ENCODE data around the gene NONO. TPM values are rescaled to one million over a fixed set of nuclear protein-coding genes. Genes with fewer than 3 reads are reported as not detected.
A peak's percentile ranks its signal among the peaks of the same experiment; 100 is the strongest.

The NONO gene
- total RNA-seq: 100 to 1,000 TPM; 221 to 281 (median 255) TPM

GRCh38 chrX:71283403-71284143, at the start of gene NONO:
Gene NONO, plus strand, starts transcription at chrX:71283635. Its CDS starts 7,003 bp downstream, at chrX:71290638.
- H3K27ac ChIP-seq: peak within 1 kb of the TSS; percentile 86 to 88 (median 86)
- WGBS, 2 donors: 0% methylated on average over 31 to 49 of the region's 57 CpGs
- intact Hi-C loops (cut with DNase I): no loop called here

GRCh38 chrX:71235482-71235881, 48.0 kb upstream of the NONO start:
- Histone ChIP-seq H3K27me3 (no peaks in the 10 kb centered on the region), H3K27ac (no peak overlapping the region), H3K36me3 (peaks cover 0 to 4% of the 10 kb centered on the region in 2 donors), H3K4me1 (no peaks in the 10 kb centered on the region), H3K4me3 (replicated peaks in 1 of 3) (no peak overlapping the region), H3K9me3 (no peaks in the 10 kb centered on the region)
- TF ChIP-seq POLR2A (IDR thresholded peaks at IDR 0.05): no peak
- no peak for TF ChIP-seq CTCF (IDR thresholded peaks at IDR 0.05)
- intact Hi-C loops (cut with DNase I): no loop called here
- WGBS, 2 donors: 88 to 89% methylated on average over 3 of the region's 3 CpGs
- DNase-seq: no peak

More at GRCh38 chrX:71283403-71284143, at the start of gene NONO:
- H3K4me1 ChIP-seq: peaks cover 0 to 11% of the 10 kb centered on the region in 2 donors
- peak in 3 of 6 experiments; percentile 4 to 17 (median 13) for TF ChIP-seq CTCF (IDR thresholded peaks at IDR 0.05)
- peak in 1 of 2 donors; percentile 81 for TF ChIP-seq POLR2A (IDR thresholded peaks at IDR 0.05)
- peak within 1 kb of the TSS in 2 of 3 donors; percentile 41 to 74 for H3K4me3 ChIP-seq (replicated peaks in 1 of 3)
- no peaks in the 10 kb centered on the region for H3K36me3 ChIP-seq
- no peaks in the 10 kb centered on the region for H3K9me3 ChIP-seq
- no peaks in the 10 kb centered on the region for H3K27me3 ChIP-seq
- DNase-seq: peak; percentile 82

GRCh38 chrX:71236836-71237235, 46.6 kb upstream of the NONO start:
- H3K9me3 ChIP-seq: no peaks in the 10 kb centered on the region
- H3K4me3 ChIP-seq (replicated peaks in 1 of 3): no peak overlapping the region
- DNase-seq: no peak
- H3K27ac ChIP-seq: no peak overlapping the region
- intact Hi-C loops (cut with DNase I): no loop called here
- no peaks in the 10 kb centered on the region for H3K27me3 ChIP-seq
- 100% methylated on average over 1 of the region's 1 CpG; no CpG with 5 or more reads in 1 of the 2 donors for WGBS, 2 donors
- TF ChIP-seq CTCF (IDR thresholded peaks at IDR 0.05) (no peak), POLR2A (IDR thresholded peaks at IDR 0.05) (no peak)
- peaks cover 0 to 9% of the 10 kb centered on the region in 2 donors for H3K36me3 ChIP-seq
- H3K4me1 ChIP-seq: no peaks in the 10 kb centered on the region

- DNase-seq: no peak
- WGBS, 2 donors: 72 to 88% methylated on average over 2 to 3 of the region's 3 CpGs
- Histone ChIP-seq H3K36me3 (peaks cover 6 to 27% of the 10 kb centered on the region in 2 donors), H3K27me3 (no peaks in the 10 kb centered on the region), H3K4me1 (no peaks in the 10 kb centered on the region), H3K27ac (no peak overlapping the region), H3K4me3 (replicated peaks in 1 of 3) (no peak overlapping the region), H3K9me3 (no peaks in the 10 kb centered on the region)
- no peak for TF ChIP-seq CTCF (IDR thresholded peaks at IDR 0.05)
- intact Hi-C loops (cut with DNase I): no loop called here
Observed at GRCh38 chrX:71239781-71240180, 43.7 kb upstream of the NONO start.

- intact Hi-C loops (cut with DNase I): no loop called here
- Histone ChIP-seq H3K36me3 (peaks cover 6 to 31% of the 10 kb centered on the region in 2 donors), H3K27ac (no peak overlapping the region), H3K9me3 (no peaks in the 10 kb centered on the region), H3K4me1 (no peaks in the 10 kb centered on the region), H3K27me3 (no peaks in the 10 kb centered on the region), H3K4me3 (replicated peaks in 1 of 3) (no peak overlapping the region)
- TF ChIP-seq CTCF (IDR thresholded peaks at IDR 0.05): no peak
- TF ChIP-seq POLR2A (IDR thresholded peaks at IDR 0.05): no peak
- 85 to 100% methylated on average over 3 to 6 of the region's 6 CpGs for WGBS, 2 donors
- DNase-seq: no peak
Observed at GRCh38 chrX:71241301-71241700, 42.1 kb upstream of the NONO start.

Measured in thyroid gland (tissue), 4 donors.